VCaP (cell line): ENCODE measurements around the gene TCF7.

Experiments
- H3K27ac ChIP-seq: fragments of 450-650 bp; 2 replicates; pipeline ENCODE4 v1.5.1; 2017
- CTCF ChIP-seq: fragments of 450-650 bp; conservative IDR thresholded peaks from 2 replicates; pipeline ENCODE4 v1.5.1; 2017; ENCODE audit warnings: mild to moderate bottlenecking, moderate library complexity

The TCF7 gene

GRCh38 chr5:134124289-134125038, 10.0 kb downstream of the TCF7 start:
- TF ChIP-seq CTCF: no peak
- H3K27ac ChIP-seq: no peak overlapping the region

DNA sequence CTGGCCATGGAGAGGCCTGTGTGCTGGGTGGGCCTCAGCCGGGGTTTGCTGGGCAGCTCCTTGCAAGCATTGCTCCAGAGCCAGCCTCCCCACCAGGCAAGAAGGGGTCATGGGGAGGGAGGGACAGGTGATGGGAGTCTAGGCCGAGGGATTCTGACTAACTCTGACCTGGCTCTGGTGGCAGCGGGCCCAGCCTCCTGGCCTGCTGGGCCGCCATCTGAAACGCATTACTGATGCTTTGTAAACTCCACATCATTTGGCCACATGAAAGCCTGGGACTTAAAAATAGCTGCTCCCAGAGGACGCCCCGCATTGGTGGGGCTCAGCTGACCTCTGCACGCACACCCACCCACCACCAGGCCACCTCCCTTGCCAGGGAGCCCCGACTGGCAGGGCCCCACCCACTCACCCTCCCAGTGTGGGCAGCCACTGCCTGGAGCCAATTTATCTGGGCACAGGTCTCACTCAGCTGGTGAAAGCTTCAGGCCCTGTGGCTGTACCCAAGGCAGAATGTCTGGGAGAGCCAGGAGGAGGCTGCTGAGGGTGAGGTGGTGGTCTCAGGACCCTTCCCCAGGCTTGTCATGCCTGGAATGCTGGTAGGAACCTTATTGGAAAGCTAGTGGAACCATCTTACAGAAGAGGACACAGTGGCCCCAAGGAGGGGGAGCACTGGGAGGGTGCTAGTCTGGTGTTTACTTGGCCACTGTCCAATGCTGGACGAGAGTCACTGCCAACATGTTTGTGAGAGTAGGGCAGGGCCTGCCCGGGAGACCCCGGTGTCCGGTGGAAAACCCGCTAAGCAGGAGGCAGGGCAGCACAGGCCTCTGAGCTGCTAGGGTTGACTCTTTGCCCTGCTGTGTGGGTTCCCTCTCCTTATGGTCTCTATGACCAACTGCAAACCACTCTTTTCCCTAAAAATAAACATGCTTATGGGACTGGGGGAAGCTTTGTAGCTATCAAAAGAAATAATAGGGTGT, 10.8 kb downstream of the TCF7 start:
- H3K27ac ChIP-seq: peak overlapping the region; percentile 16; the same call in 1 of the 2 replicates
- no peak for TF ChIP-seq CTCF

- TF ChIP-seq CTCF: no peak
- H3K27ac ChIP-seq: no peak overlapping the region
Measured at GRCh38 chr5:134127376-134127861, 12.9 kb downstream of the TCF7 start.

- no peak for TF ChIP-seq CTCF
- no peak overlapping the region for H3K27ac ChIP-seq
Measured at GRCh38 chr5:134127988-134128647, 13.6 kb downstream of the TCF7 start.

GRCh38 chr5:134128648-134128995, 14.1 kb downstream of the TCF7 start:
- H3K27ac ChIP-seq: no peak overlapping the region
- no peak for TF ChIP-seq CTCF

DNA sequence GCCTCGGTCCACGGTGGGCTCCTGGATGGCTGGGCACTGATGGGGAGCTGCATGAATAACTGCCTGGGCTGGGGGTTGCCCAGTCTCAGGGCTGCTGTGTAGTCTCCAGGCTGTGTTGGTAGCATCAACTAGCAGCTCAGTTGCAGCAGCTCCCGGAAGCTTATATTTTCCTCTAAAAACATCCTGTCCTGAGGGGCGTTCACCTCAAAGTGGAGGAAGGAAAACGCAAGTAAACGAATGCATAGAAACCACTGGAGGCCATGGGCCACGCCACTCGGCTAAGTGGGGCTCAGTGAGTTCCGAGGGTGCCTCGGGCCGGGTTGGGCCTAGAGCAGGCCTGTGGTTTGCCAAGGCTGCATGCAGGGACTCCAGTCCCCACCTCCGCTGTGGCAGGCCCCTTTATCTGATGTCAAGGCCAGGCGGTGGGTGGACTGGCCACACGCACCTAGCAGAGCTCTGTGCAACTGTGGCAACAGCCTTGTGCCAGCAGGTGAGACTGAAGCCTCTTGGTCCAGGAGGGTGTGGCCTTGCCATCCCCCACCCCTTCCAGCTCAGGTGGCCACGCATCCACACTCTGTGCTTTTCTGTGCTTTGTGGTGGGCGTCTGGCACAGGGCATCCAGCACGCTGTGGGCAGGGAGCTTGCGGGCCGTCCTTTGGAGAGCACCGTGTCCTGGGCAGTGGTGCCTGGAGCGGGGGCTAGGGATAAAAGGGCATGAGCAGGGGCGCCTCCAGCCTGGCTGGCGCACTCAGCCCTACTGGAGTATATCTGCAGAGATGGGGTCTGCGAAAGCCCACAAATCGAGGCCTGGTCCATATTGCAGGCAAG, 15.1 kb downstream of the TCF7 start:
- TF ChIP-seq CTCF: no peak
- no peak overlapping the region for H3K27ac ChIP-seq
